WI38 (cell line): Measurements from ENCODE around the gene FANCI.

Experiments used
- H3K4me3 ChIP-seq: 2 replicates; pipeline ENCODE4 v1.5.1; 2011; ENCODE audit warnings: low read depth, mild to moderate bottlenecking, control low read depth, low read length
- CTCF ChIP-seq: IDR thresholded peaks from 2 replicates; pipeline ENCODE4 v1.5.1; 2012; ENCODE audit warnings: low read depth, mild to moderate bottlenecking, control low read depth, low read length

FANCI gene

GRCh38 chr15:89283201-89283600, 39.4 kb downstream of the FANCI start:
- TF ChIP-seq CTCF = no peak
- H3K4me3 ChIP-seq = no peak overlapping the region

- H3K4me3 ChIP-seq = no peak overlapping the region
- TF ChIP-seq CTCF = no peak
Measured at GRCh38 chr15:89291934-89292438, 48.2 kb downstream of the FANCI start.

- H3K4me3 ChIP-seq = no peak overlapping the region
- TF ChIP-seq CTCF = no peak
Measured at GRCh38 chr15:89293012-89293411, 49.2 kb downstream of the FANCI start.

GRCh38 chr15:89299896-89300295, 56.1 kb downstream of the FANCI start:
- TF ChIP-seq CTCF = no peak
- H3K4me3 ChIP-seq = no peak overlapping the region

- H3K4me3 ChIP-seq = no peak overlapping the region
- no peak for TF ChIP-seq CTCF
Measured at GRCh38 chr15:89301304-89302089, 57.7 kb downstream of the FANCI start.

- H3K4me3 ChIP-seq = no peak overlapping the region
- TF ChIP-seq CTCF = no peak
Measured at GRCh38 chr15:89303986-89304385, 60.2 kb downstream of the FANCI start.

- no peak for TF ChIP-seq CTCF
- H3K4me3 ChIP-seq = no peak overlapping the region
Measured at GRCh38 chr15:89305395-89305794, 61.6 kb downstream of the FANCI start.
